HL-60/S4 treated with retinoic acid at 250 ng/mL for 4 days and 3 days (cell line): Measurements from ENCODE around the gene HS3ST6.
"Not testable (repeated sequence)": the region's sequence is repeated elsewhere in the genome, so short reads cannot be mapped to it uniquely, and the experiment has no call there.

ENCODE experiments used
- in situ Hi-C: fragments of 300-500 bp; cut with MboI; formaldehyde crosslinking; loops from 2 replicates; pipeline ENCODE4 v1.7.0; 2022; ENCODE audit warnings: low sequenced_read_pairs

HS3ST6 gene

DNA sequence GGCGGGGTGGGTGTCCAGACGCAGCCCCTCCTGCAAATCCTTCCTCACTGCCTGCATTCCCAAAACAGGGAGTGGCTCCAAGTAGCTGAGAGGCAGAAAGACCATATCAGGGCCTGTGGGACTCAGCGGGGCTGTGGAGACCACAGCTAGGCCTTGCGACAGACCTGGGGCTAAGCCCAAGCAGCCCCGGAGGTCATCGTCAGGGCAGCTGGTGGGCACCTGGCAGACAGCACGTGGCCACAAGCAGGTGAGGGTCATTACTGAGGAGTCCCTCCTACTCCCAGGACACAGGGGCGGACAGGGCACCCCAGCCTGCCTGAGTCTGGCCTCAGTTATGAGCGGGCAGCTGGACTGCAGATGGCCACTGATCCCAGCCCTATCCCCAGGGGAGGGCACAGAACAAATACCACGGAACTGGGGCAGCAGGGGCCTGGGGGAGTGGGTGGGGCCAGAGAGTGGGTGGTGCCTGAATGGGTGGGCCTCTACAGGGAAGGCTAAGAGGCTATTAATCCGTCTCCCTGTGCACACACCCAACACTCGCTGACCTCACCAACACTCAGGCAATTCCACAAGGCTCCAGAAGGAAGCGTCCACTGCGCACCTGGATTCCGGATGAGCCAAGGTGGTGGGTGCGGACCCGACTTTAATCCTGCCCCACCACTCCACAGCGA is 8.5 kb downstream of the HS3ST6 start:
- in situ Hi-C loops, result no loop called here

DNA sequence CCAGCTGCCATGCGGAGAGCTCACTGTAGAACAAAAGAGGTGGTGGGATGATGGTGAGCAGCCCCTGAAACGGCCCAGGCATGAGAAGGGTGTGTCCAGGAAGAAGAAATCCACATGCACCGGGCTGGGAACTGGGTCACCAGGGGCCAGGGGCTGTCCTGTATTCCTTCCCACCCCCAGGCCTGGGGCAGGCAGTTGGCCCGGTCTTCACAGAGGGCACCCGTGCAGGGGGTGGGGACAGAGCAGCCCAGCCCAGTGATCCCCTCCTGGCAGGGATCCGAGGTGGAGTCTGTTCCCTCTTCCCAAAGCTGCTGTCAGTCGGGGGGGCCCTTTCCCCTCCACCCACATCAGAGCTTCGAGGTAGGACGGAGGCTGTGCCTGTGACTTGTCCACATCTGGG is 9.2 kb downstream of the HS3ST6 start:
- in situ Hi-C loops, result no loop called here

DNA sequence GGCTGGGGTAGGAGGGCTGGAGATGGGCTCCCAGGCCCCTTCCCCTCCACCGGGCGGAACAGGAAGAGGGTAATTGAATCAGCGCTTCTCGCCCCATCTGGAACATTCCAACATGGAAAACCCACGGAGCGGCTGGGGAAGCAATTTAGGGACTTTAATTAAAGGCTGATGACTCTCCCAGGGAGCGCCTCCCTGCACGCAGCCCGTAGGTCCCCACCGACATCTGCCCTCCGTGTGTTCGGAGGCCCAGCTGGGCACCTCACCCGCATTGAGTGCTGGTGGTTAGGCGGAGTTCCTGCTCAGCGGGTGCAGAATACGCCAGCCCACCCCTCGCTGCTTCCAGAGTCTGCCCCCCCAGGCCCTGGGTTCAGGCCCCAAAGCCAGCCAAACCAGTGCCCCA is 10.0 kb downstream of the HS3ST6 start:
- in situ Hi-C loops, result no loop called here

DNA sequence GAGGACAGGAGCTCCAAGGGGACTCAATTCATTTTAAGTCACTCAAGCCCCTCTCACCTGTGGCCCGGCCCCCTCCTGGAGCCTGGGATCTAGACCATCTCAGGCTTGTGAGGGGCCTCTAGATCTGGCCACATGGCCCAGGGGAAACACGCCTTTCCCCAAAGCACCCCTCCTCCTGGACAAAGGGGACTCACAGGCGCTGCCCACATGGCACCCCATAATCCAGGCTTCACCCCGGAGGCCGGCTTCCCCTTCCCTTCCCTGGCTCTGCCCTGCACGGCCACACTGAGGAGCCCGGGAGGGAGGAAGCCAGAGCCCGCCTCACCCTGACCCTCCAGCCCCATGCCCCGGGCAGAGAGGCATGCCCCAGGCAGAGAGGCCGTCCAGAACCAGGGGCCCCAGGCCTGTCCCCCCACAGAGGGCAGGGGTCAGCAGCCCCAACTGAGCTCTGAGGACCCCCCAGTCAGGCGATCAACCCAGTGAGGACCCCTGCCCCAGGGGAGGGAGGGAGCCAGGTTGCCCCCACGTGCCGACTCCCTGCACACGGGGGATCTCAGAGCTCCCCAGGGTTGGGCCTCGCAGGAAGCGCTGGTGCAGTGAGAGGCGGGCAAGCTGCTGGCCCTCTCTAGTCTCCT is 10.9 kb downstream of the HS3ST6 start:
- in situ Hi-C loops, result no loop called here

DNA sequence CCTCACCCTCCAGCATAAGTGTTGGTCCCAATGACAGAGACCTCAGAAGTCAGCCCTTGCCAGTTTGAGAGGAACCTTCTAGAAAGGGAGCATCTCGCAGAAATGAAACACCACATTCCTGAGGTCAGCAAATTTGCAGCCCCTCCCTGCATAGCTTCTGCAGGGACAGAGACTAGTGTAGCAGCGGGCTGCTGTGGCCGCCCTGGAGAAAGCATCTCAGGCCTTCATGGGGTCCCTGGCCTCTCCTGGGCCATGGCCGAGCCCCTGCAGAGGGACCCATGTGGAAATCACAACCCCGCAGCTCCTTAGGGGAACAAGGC is 11.4 kb downstream of the HS3ST6 start:
- in situ Hi-C loops, result no loop called here

DNA sequence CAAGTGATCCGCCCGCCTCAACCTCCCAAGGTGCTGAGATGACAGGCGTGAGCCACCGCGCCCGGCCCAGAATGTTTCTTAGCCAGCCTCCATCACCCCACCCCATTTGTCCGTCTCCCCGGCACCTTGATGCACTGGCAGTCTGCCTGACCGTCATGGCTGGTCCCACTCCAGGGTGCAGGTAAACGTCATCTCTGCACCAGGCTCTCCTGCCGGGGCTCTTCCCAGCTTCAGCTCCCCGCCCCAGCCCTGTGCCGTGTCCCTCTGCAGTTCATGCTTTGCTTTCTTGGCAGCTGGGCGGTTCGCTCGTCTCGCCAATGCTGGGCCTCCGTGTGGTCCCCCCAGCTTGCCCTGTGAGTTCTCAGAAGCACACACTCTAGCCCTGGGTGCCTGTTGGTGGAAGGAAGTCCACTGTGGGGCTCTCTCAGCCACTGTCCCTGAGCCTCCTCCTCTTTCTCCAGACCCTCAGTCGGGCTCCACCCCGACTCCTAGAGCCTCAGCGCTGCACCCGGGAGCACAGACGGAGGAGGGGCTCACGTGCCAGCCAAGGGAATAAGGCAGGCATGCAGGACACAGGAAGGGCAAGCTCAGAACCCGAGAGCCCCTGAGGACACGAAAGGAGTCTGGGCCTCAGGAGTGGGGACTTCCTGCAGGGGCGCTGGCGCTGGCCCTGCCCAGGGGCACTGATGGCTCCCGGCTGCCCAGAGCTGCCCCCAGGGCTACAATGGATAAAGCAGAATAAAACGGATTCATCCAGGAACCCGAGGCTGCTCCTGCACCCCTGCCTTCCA is 12.0 kb downstream of the HS3ST6 start:
- in situ Hi-C loops, result no loop called here

DNA sequence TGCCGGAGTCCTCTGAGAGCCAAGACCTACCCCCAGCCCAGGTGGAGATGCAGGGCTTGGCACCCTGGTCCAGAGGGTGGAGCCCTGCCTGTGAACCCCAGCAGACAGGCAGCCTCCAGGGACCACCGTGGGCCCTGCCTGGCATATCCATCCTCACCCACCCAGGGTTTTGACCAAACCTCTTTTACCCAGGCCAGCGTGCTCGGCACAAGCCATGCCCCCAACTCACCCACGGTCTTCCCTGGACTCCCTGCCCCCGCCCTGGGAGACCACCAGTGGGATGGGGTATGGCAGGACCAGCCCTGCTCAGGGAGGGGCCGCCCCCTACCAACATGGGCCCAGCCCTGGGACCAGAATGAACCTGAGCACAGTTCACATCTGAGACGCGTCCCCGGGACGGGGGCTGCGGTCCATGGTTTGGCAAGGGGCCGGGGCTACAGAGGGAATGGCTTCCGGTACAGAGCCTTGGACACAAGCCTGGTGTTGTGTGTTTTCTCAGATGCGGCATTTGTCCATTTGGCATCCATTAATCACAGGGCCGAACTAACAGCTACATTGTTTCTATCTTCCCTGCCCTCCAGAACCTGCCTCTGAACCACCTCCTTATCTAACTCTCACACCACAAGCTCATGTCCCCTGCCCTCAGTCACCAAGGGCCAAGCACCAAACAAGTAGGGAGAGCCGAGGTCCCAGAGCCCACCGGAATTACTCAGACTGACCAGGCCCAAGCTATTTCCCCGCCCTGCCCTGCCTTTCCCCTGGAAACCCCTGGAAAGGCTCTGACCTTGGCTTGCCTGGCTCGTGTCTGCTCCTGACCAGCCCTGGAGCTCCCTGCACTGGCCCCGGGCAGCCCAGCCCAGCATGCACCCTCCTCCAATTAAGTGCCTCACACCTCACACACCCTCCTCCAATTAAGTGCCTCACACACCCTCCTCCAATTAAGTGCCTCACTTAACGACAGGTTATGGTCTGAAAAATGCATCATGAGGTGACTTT is 14.1 kb downstream of the HS3ST6 start:
- in situ Hi-C loops, result no loop called here

DNA sequence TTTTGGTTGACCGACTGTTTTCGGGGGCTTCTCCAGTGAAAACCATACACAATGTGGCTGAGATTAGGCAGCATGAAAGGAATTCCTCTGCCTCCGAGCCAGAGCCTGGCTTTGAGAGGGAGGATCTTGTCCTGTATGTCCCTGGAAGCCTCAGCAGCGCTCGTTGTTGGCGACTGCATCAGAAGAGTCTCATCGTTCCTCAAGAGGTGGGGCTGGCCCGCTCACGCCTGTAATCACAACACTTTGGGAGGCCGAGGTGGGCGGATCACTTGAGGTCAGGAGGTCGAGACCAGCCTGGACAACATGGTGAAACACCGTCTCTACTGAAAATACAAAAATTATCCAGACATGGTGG is 15.0 kb downstream of the HS3ST6 start:
- in situ Hi-C loops, result no loop called here

DNA sequence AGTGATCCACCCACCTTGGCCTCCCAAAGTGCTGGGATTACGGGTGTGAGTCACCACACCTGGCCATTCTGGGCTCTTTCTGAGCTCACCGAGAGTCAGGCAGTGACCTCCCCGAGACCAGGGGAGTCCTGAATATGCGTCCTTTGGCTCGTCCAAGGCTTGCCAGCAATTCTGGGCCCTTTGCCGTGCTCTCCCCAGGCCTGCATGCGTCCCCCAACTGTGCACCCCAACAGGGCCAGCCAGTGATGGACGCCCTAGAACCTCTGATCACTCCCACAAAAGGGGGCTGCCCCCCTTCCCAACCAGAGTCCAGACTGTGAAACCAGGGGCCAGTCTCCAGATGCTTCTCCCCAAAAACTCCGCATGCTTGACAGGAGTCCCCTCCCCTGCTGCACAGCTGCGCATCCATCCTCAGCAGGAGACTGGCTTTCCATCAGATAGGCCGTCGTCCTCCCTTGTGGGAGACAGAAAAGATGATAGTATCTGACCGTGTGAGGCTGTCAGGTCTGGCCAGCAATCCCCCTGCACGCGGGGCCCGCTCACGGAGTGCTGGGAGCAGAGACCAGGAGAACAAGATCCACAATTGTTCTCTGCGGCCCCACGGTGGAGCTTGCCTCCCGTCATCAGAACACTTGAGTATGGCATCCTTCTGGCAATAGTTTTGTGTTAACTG is 15.5 kb downstream of the HS3ST6 start:
- in situ Hi-C loops, result no loop called here

DNA sequence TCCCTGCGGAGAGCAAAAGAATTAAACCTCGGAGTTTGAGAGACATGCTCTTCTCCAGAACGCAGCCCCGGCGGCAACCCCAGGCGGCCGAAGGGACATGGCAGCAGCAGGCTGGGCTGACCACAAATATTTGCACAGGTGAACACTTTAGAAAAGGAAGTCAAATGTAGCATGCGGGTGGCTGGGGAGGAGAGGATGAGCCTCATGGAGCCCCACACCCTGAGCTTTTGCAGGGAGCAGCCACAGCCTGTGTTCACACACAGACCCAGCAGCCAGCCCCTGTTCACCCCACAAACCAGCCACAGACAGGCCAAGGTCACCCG is 17.8 kb downstream of the HS3ST6 start:
- in situ Hi-C loops, result no loop called here

DNA sequence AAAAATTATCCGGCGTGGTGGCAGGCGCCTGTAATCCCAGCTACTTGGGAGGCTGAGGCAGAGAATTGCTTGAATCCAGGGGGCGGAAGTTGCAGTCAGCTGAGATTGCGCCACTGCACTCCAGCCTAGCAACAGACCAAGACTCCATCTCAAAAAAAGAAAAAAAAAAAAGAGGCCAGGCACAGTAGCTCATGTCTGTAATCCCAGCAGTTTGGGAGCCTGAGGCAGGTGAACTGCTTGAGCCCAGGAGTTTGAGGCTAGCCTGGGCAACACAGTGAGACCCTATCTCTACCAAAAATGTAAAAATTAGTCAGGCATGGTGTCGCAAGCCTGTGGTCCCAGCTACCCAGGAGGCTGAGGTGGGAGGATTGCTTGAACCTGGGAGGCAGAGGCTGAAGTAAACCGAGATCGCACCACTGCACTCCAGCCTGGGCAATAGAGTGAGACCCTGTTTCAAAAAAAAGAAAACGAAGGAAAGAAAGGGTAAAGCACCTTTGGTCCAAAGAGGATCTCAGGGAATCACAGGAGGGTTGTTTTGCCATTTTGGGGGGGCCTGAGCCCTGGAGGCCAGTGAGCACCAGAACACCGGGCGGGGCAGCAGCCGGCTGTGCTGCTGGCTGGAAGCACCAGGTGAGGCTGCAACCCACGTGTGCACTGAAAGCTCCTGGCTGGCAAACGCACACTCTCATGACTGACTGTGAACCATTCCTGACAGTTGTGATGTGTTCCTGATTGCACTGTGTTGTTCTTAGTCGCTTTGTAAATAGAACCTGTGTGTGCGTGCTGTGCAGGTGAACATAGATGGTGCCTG is 18.4 kb downstream of the HS3ST6 start:
- in situ Hi-C loops, result no loop called here

DNA sequence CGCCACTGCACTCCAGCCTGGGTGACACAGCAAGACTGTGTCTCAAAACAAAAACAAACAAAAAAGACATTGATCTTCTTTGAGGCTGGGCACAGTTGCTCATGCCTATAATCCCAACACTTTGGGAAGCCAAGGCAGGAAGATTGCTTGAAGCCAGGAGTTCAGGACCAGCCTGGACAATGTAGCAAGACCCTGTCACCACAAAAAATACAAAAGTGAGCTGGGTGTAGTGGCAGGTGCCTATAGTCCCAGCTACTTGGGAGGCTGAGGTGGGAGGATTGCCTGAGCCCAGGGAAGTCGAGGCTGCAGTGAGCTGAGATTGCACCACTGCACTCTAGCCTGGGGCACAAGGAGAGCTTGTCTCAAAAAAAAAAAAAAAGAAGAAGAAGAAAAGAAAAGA is 20.5 kb downstream of the HS3ST6 start:
- in situ Hi-C loops, result not testable (repeated sequence)

DNA sequence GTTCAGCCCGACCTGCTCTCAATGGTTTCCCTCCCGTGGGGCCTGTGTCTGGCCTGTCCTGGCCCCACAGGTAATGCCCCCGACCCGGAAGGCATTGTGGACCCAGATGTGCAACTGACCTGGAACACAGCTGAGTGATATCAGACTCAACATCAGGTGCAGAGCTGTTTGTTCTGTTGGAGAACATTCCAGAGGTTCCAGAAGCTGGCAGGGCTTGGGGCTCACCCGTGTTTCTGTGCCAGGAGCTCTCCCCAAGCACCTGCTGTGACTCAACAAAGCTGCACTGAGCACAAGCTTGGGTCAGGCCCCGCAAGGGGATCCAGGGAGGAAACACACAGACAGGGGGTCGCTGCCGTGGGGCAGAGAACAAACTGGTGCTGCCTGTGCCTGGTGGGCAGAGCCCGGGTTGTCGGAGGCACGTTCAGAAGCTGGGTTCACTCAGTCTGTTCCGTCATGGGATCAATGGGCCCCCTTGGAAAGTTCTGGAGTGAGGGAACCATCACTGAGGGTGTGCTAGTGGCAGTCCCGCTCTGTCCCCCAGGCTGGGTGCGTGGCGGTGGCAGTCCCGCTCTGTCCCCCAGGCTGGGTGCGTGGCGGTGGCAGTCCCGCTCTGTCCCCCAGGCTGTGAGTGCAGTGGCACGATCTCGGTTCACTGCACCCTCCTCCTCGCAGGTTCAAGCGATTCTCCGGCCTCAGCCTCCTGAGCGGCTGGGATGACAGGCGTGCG is 22.1 kb downstream of the HS3ST6 start:
- in situ Hi-C loops, result no loop called here

DNA sequence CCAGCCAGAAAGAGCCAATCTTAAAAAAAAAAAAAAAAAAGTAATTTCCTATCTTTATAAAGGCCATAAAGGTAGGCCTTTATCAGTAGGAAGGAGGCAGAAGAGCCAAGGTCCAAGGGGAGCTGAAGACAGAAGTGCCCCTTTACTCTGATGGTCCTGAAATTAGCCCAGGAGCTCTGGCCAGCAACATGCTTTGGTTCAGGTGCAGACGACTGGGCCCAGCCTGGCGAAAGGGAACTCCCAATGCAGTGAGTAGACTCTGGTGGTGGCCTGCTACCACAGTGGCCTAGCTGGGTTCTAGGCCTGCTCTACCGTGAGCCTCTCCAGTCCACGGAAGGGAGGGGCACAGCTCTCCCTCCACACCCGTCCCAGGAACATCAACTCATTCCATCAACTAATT is 23.1 kb downstream of the HS3ST6 start:
- in situ Hi-C loops, result no loop called here

DNA sequence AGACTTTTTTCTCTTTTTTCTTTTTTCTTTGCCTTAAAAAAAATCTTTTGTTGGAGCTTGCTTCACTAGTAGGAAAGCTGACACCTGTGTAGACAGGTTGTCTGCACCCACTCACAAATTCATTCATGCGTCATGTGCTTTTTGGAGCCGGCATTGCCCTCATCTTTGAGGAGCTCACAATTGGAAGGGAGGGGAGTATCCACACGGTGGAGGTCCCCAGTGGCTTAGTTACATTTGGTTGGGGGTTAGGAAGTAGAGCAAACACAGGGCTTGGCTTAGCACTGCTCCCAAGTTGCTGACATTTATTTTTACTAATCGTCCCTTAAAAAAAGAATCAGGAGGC is 27.5 kb downstream of the HS3ST6 start:
- in situ Hi-C loops, result no loop called here

DNA sequence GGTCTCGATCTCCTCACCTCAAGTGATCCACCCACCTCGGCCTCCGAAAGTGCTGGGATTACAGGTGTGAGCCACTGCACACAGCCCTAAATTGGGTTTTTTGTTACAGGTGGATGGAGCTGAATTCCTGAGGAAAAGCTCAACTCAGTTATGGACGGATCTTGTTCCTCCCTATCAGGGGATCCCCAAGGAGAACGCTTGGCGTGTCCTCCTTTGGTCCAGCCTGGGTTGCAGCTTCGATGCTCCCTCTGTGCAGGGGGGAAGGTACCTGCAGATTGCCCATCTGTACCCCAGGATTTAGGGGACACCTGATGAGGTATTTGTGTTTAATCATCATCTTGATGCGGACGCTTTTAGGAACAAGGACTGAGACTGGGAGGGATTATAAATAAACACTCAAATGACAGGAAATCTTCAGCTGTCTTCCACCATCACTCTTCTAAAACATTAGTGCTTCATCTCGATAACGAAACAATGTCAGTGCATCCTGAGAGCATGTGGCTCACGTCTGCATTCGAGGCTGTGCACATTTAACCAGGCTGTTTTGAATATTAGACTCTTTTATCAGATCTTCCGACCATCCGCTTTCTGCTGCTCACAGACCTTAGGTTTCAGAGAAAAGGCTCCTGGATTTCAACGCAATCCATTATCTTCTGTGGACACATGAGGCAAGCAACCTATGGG is 28.0 kb downstream of the HS3ST6 start:
- in situ Hi-C loops, result no loop called here

DNA sequence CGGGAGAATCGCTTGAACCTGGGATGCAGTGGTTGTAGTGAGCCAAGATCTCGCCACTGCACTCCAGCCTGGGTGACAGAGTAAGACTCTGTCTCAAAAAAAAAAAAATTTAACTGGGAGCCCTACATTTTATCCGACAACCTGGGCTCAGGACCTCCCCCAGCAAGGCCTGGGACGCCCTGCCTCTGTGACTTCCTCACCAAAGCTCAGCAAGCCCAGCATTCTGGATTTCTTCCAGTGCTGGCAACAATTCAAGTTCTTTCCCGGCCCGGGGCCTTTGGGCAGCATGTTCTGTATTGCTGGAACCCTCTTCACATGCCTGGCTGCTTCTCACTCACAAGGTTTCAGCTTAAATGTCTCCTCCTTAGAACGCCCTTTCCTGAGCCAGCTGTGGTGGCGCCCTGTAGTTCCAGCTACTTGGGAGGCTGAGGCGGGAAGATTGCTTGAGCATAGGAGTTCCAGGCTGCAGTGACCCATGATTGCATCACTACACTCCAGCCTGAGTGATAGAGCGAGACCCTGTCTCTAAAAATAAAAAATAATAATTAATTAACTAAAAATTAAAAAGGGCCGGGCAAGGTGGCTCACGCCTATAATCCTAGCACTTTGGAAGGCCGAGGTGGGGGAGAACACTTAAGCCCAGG is 30.4 kb downstream of the HS3ST6 start:
- in situ Hi-C loops, result no loop called here

DNA sequence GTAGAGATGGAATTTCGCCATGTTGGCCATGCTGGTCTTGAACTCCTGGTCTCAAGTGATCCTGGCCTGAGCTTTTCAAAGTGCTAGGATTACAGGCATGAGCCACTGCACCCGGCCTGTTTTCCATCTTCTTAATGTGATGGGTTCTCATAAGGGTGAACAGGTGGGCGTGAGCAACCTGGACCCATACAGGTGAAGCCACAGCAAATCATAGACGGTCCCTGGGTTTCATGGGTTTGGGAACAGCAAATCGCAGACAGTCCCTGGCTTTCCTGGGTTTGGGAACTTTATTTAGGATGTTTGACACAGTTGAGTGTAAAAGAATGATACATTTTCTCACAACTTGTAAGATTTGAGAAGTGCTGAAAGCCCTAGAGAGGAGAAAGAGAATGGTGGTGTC is 33.3 kb downstream of the HS3ST6 start:
- in situ Hi-C loops, result no loop called here
